WTC11 (cell line): ENCODE results near the gene WDR26. TPM values are rescaled to one million over a fixed set of nuclear protein-coding genes. Genes with fewer than 3 reads are reported as not detected.

ENCODE experiments used
- ATAC-seq: fragments of 200-7000 bp; cut with Tn5 transposase; 2 replicates; pipeline ENCODE4 v1.10.0; 2021; ENCODE audit warnings: mild to moderate bottlenecking, moderate library complexity
- CTCF ChIA-PET: fragments of 300-600 bp; sonication (Branson Sonifier 250); formaldehyde crosslinking; loops from one replicate; lab custom pipeline; 2021; ENCODE audit warnings: antibody characterized with exemption; lab: Charles Lee
- POLR2A ChIA-PET: fragments of 350-600 bp; sonication (Branson Sonifier 250); formaldehyde crosslinking; loops from one replicate; lab custom pipeline; 2021; ENCODE audit warnings: antibody characterized with exemption; lab: Charles Lee
- DNase-seq: peaks from one replicate; pipeline ENCODE4 v3.0.0; 2021; ENCODE audit warnings: low spot score
- H3K27ac Mint-ChIP-seq: 2 replicates; pipeline ENCODE4 v1.8.0; 2021; ENCODE audit warnings: mixed read lengths
- H3K27me3 Mint-ChIP-seq: 2 replicates; pipeline ENCODE4 v1.8.0; 2021; ENCODE audit warnings: low read depth, mild to moderate bottlenecking, moderate library complexity, mixed read lengths
- H3K36me3 Mint-ChIP-seq: 2 replicates; pipeline ENCODE4 v1.8.0; 2021; ENCODE audit warnings: mixed read lengths
- H3K4me1 Mint-ChIP-seq: 2 replicates; pipeline ENCODE4 v1.8.0; 2022; ENCODE audit warnings: mixed read lengths
- H3K4me3 Mint-ChIP-seq: 2 replicates; pipeline ENCODE4 v1.8.0; 2021; ENCODE audit warnings: mild to moderate bottlenecking, moderate library complexity, mixed read lengths
- H3K9me3 Mint-ChIP-seq: 2 replicates; pipeline ENCODE4 v1.8.0; 2021; ENCODE audit warnings: mixed read lengths
- ATF3 ChIP-seq: sonication (generic); formaldehyde crosslinking; conservative IDR thresholded peaks from 2 replicates; pipeline ENCODE4 v1.8.1; 2022; ENCODE audit warnings: mild to moderate bottlenecking, missing genetic modification reagents
- ATF6 ChIP-seq: sonication (generic); formaldehyde crosslinking; IDR thresholded peaks from 2 replicates; pipeline ENCODE4 v1.8.1; 2023; ENCODE audit warnings: mild to moderate bottlenecking, missing genetic modification reagents
- CREB1 ChIP-seq: sonication (generic); formaldehyde crosslinking; IDR thresholded peaks from 2 replicates; pipeline ENCODE4 v1.8.0; 2023; ENCODE audit warnings: mild to moderate bottlenecking, missing genetic modification reagents
- CREM ChIP-seq: sonication (generic); formaldehyde crosslinking; IDR thresholded peaks from 2 replicates; pipeline ENCODE4 v1.8.1; 2022; ENCODE audit warnings: mild to moderate bottlenecking, missing genetic modification reagents, moderate library complexity
- E2F1 ChIP-seq: sonication (generic); formaldehyde crosslinking; IDR thresholded peaks from 2 replicates; pipeline ENCODE4 v1.8.0; 2022; ENCODE audit warnings: mild to moderate bottlenecking, missing genetic modification reagents
- EMX1 ChIP-seq: fragments of 250-450 bp; sonication (Bioruptor Pico); IDR thresholded peaks from 2 replicates; pipeline ENCODE4 v1.8.0; 2021; ENCODE audit warnings: mild to moderate bottlenecking
- FOXK1 ChIP-seq: sonication (generic); formaldehyde crosslinking; IDR thresholded peaks from 2 replicates; pipeline ENCODE4 v1.8.0; 2022; ENCODE audit warnings: mild to moderate bottlenecking, moderate library complexity, missing genetic modification reagents
- FOXP1 ChIP-seq: sonication (generic); formaldehyde crosslinking; IDR thresholded peaks from 2 replicates; pipeline ENCODE4 v1.8.0; 2022; ENCODE audit warnings: missing genetic modification reagents, mild to moderate bottlenecking, moderate library complexity, borderline replicate concordance
- GABPB1 ChIP-seq: sonication (generic); formaldehyde crosslinking; IDR thresholded peaks from 2 replicates; pipeline ENCODE4 v1.8.1; 2023; ENCODE audit warnings: mild to moderate bottlenecking, missing genetic modification reagents
- GRHL2 ChIP-seq: fragments of 250-450 bp; sonication (Bioruptor Pico); IDR thresholded peaks from 2 replicates; pipeline ENCODE4 v1.8.0; 2022; ENCODE audit warnings: mild to moderate bottlenecking, moderate library complexity; ENCODE audit not compliant: insufficient replicate concordance, severe bottlenecking
- JUN ChIP-seq: sonication (generic); formaldehyde crosslinking; IDR thresholded peaks from 2 replicates; pipeline ENCODE4 v1.8.0; 2023; ENCODE audit warnings: mild to moderate bottlenecking, missing genetic modification reagents
- KAT7 ChIP-seq: sonication (generic); formaldehyde crosslinking; IDR thresholded peaks from 2 replicates; pipeline ENCODE4 v1.8.1; 2023; ENCODE audit warnings: missing genetic modification reagents, mild to moderate bottlenecking, borderline replicate concordance
- MLX ChIP-seq: sonication (generic); formaldehyde crosslinking; IDR thresholded peaks from 2 replicates; pipeline ENCODE4 v1.8.1; 2023; ENCODE audit warnings: mild to moderate bottlenecking, missing genetic modification reagents, moderate library complexity
- MXD4 ChIP-seq: fragments of 250-450 bp; sonication (Bioruptor Pico); IDR thresholded peaks from 2 replicates; pipeline ENCODE4 v1.8.0; 2021; ENCODE audit warnings: mild to moderate bottlenecking, moderate library complexity, borderline replicate concordance
- MYBL2 ChIP-seq: sonication (generic); formaldehyde crosslinking; IDR thresholded peaks from 2 replicates; pipeline ENCODE4 v1.8.1; 2023; ENCODE audit warnings: mild to moderate bottlenecking, moderate library complexity, missing genetic modification reagents
- NR1H2 ChIP-seq: sonication (generic); formaldehyde crosslinking; IDR thresholded peaks from 2 replicates; pipeline ENCODE4 v1.9.0; 2021; ENCODE audit warnings: mild to moderate bottlenecking, moderate library complexity, missing genetic modification reagents
- NR2C2 ChIP-seq: sonication (generic); formaldehyde crosslinking; IDR thresholded peaks from 2 replicates; pipeline ENCODE4 v1.8.0; 2022; ENCODE audit warnings: mild to moderate bottlenecking, missing genetic modification reagents
- PRDM15 ChIP-seq: sonication (generic); formaldehyde crosslinking; IDR thresholded peaks from 2 replicates; pipeline ENCODE4 v1.8.0; 2022; ENCODE audit warnings: missing genetic modification reagents
- SMAD3 ChIP-seq: sonication (generic); formaldehyde crosslinking; IDR thresholded peaks from 2 replicates; pipeline ENCODE4 v1.8.0; 2022; ENCODE audit warnings: missing genetic modification reagents, mild to moderate bottlenecking, borderline replicate concordance
- TEAD1 ChIP-seq: sonication (generic); formaldehyde crosslinking; IDR thresholded peaks from 2 replicates; pipeline ENCODE4 v1.8.0; 2022; ENCODE audit warnings: mild to moderate bottlenecking, missing genetic modification reagents
- ZNF121 ChIP-seq: sonication (generic); formaldehyde crosslinking; IDR thresholded peaks from 2 replicates; pipeline ENCODE4 v1.8.0; 2023; ENCODE audit warnings: missing genetic modification reagents
- ZNF281 ChIP-seq: sonication (generic); formaldehyde crosslinking; IDR thresholded peaks from 2 replicates; pipeline ENCODE4 v1.8.0; 2023; ENCODE audit warnings: mild to moderate bottlenecking, missing genetic modification reagents
- ZNF396 ChIP-seq: fragments of 250-450 bp; sonication (Bioruptor Pico); IDR thresholded peaks from 2 replicates; pipeline ENCODE4 v1.8.0; 2021; ENCODE audit warnings: mild to moderate bottlenecking, moderate library complexity, borderline replicate concordance
- total RNA-seq: library from RNA; stranded (reverse); gene quantifications from 3 replicates; pipeline ENCODE4 v1.2.3, GENCODE V29; 2021

The WDR26 gene
- total RNA-seq, 1 experiment from 2014 or later = 66.1 TPM

- no peak for TF ChIP-seq ATF6 (CRISPR knock-in tag)
- TF ChIP-seq ATF3 (CRISPR knock-in tag) = no peak
- no peak for TF ChIP-seq MXD4
- TF ChIP-seq SMAD3 (CRISPR knock-in tag) = no peak
Observed at GRCh38 chr1:224447251-224447650, 12.7 kb upstream of the WDR26 start (continued).

- H3K27me3 Mint-ChIP-seq = no peaks in the 10 kb centered on the region
- no peak for TF ChIP-seq ZNF281 (CRISPR knock-in tag)
- TF ChIP-seq NR2C2 (CRISPR knock-in tag) = no peak
- TF ChIP-seq CREM = no peak
- TF ChIP-seq FOXP1 = no peak
- no peak for TF ChIP-seq MLX (CRISPR knock-in tag)
- TF ChIP-seq KAT7 = no peak
- TF ChIP-seq ZNF121 (CRISPR knock-in tag) = no peak
- no peak for TF ChIP-seq NR1H2
- no peak for TF ChIP-seq MYBL2 (CRISPR knock-in tag)
- ChIA-PET CTCF (interaction anchor here (1.3 kb wide), 1 partner anchor 20 kb away, joined by 3 read pairs; no protein-coding TSS in a partner anchor), POLR2A (no interaction called here)
- ATAC-seq (no peak), DNase-seq (no peak)
- no peak overlapping the region for H3K4me3 Mint-ChIP-seq
- peaks cover 15% of the 10 kb centered on the region for H3K4me1 Mint-ChIP-seq
- H3K9me3 Mint-ChIP-seq = no peaks in the 10 kb centered on the region
- no peak overlapping the region for H3K27ac Mint-ChIP-seq
- peaks cover 8% of the 10 kb centered on the region for H3K36me3 Mint-ChIP-seq
Observed at GRCh38 chr1:224438989-224439388, 4.4 kb upstream of the WDR26 start.

GRCh38 chr1:224435999-224436398, 1.4 kb upstream of the WDR26 start:
- Mint-ChIP-seq H3K27me3 (no peaks in the 10 kb centered on the region; the same call in 1 of the 2 replicates), H3K4me3 (peak overlapping the region; percentile 90), H3K27ac (no peak overlapping the region), H3K36me3 (peaks cover 15% of the 10 kb centered on the region), H3K9me3 (no peaks in the 10 kb centered on the region), H3K4me1 (peaks cover 36% of the 10 kb centered on the region)
- no peak for ATAC-seq
- ChIA-PET CTCF (interaction anchor here (0.6 kb wide), 1 partner anchor 21 kb away, joined by 3 read pairs; no protein-coding TSS in a partner anchor), POLR2A (no interaction called here)
- no peak for TF ChIP-seq MLX (CRISPR knock-in tag)
- no peak for TF ChIP-seq TEAD1 (CRISPR knock-in tag)
- TF ChIP-seq PRDM15 (CRISPR knock-in tag) = no peak
- TF ChIP-seq GABPB1 (CRISPR knock-in tag) = no peak
- TF ChIP-seq CREB1 = no peak
- TF ChIP-seq GRHL2 (CRISPR knock-in tag) = no peak
- no peak for TF ChIP-seq EMX1
- TF ChIP-seq ZNF121 (CRISPR knock-in tag) = no peak
- no peak for TF ChIP-seq MXD4
- TF ChIP-seq ZNF396 = no peak
- TF ChIP-seq JUN = no peak
- no peak for TF ChIP-seq E2F1 (CRISPR knock-in tag)
- TF ChIP-seq FOXK1 (CRISPR knock-in tag) = no peak
- no peak for DNase-seq
